Bone marrow (tissue), 2 donors: ENCODE measurements around the gene DMTF1.
"Not testable (repeated sequence)": the region's sequence is repeated elsewhere in the genome, so short reads cannot be mapped to it uniquely, and the experiment has no call there.

Experiments used
- DNase-seq, 2 donors: peaks; one replicate each; lab custom pipeline; 2025; lab: John Stamatoyannopoulos, UW

DMTF1 gene, protein sequence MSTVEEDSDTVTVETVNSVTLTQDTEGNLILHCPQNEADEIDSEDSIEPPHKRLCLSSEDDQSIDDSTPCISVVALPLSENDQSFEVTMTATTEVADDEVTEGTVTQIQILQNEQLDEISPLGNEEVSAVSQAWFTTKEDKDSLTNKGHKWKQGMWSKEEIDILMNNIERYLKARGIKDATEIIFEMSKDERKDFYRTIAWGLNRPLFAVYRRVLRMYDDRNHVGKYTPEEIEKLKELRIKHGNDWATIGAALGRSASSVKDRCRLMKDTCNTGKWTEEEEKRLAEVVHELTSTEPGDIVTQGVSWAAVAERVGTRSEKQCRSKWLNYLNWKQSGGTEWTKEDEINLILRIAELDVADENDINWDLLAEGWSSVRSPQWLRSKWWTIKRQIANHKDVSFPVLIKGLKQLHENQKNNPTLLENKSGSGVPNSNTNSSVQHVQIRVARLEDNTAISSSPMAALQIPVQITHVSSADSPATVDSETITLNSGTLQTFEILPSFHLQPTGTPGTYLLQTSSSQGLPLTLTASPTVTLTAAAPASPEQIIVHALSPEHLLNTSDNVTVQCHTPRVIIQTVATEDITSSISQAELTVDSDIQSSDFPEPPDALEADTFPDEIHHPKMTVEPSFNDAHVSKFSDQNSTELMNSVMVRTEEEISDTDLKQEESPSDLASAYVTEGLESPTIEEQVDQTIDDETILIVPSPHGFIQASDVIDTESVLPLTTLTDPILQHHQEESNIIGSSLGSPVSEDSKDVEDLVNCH

DNA sequence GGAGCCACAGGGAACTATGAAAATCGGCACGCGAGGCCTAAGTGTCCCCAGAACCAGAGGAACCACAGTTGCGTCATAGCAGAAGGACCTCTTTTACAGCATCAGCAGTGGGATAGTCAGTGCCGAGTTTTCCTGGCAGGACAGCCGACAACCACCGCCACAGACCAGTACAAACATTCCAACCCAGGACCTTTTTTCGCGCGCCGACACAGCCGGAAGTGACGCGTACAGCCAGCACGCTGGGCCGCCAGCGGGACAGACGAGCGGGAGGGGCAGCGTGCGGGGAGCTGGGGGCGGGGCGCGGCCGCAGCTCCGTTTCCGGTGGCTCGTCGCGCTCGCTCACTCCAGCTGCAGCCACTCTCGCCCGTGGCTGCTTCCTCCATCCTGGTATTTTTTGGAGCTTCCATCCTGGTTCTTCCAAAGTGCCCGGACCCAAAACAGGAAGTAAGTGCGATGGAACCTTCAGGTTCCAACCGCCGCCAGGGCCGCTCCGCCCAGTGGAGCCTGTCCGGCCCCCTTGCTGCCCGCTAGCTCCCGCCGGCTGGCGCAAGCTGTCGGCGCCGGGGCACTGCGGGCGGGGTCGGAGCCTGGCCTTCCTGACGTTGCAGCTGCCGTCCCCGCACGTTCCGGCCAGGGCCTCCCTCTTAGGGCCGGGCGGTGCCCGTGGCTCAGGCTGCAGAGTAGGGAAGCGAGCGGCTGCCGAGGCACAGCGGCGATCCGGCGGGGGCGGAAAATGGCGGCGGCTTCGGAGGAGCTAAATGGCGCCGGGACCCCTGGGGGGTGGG is at the start of gene DMTF1:
Gene DMTF1, plus strand, starts transcription at position 342 of the 785 bp plus-strand sequence. CDS start 12,489 bp downstream, outside the sequence.
- DNase-seq: peak; percentile 79 to 96

GRCh38 chr7:87105401-87105800 is 46.9 kb upstream of the DMTF1 start:
- no peak for DNase-seq

DNA sequence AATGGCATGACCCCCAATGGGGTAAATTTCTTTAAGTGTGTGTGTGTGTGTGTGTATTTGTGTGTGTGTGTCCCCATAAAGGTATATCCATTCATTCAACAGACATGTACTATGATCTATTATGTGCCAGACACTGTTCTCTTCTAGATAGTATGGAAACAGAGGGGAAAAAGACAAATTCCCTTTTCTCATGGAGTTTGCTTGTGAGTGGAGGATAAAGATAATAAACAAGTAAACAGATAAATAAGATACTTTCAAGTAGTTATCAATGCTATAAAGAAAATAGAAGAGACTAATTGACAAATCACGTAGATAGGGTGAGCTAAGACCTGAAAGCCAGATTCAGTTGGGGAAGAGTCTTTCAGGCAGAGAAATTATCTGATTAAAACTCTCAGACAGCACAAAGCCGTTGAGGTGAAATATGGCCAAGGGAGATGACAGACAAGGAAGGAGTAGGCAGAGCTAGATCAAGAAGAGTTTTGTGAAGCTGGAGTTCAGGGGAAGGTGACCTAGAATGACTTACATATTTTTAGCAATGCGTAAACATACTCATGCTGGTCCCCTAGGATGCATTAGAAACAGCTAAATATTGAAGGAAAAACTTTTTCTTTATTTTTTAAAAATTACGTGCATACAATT is 45.2 kb upstream of the DMTF1 start:
- no peak for DNase-seq

GRCh38 chr7:87107949-87108776 is 44.1 kb upstream of the DMTF1 start:
- DNase-seq: no peak

DNA sequence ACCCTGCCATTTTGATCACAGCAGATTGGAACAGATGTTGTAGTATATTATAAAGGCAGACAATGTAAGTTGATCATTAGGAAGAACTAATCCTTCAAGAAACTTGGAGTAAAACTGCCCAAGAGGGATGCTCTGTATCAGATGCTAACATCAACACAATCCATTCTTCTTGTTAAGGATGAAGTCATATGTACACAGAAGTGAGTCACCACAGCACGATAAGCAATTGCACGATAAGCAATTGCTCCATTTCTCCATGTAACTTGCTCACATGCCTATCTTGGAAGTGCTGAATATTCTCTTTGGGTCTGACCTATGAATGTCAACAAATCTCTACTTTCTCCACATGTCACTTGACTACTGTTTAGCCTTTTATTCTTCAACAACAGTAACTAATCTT is 41.5 kb upstream of the DMTF1 start:
- DNase-seq: no peak

DNA sequence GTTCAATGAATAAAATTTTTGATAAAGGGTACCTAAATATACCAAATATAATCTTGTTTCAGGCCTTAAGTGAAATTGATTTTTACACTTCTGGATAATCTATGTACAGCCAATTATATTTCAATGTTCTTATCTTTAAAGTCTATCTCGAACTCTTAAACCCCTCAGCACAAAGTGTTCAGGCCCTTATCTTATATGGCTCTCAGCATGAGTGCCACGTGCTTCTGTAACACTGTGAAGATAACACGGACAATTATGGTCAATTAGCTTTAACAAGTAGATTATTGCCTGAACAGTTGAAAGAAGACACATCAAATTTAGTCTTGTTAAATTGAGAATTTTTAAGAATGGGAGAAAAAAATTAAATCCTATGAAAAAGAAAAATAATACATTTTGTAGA is 40.4 kb upstream of the DMTF1 start:
- no peak for DNase-seq

- DNase-seq: no peak
Observed at GRCh38 chr7:87113077-87113476, 39.2 kb upstream of the DMTF1 start.

- DNase-seq: not testable (repeated sequence)
Observed at GRCh38 chr7:87113904-87114303, 38.3 kb upstream of the DMTF1 start.

DNA sequence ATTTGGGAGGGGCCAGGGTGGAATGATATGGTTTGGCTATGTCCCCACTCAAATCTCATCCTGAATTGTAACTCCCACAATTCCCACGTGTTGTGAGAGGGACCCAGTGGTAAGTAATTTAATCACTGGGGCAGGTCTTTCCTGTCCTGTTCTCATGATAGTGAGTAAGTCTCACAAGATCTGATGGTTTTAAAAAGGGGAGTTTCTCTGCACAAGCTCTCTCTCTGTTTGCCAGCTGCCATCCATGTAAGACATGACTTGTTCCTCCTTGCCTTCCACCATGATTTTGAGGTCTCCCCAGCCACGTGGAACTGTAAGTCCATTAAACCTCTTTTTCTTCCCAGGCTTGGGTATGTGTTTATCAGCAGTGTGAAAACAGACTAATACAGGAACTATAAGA is 36.5 kb upstream of the DMTF1 start:
- DNase-seq: not testable (repeated sequence)

GRCh38 chr7:87116315-87116714 is 35.9 kb upstream of the DMTF1 start:
- no peak for DNase-seq

DNA sequence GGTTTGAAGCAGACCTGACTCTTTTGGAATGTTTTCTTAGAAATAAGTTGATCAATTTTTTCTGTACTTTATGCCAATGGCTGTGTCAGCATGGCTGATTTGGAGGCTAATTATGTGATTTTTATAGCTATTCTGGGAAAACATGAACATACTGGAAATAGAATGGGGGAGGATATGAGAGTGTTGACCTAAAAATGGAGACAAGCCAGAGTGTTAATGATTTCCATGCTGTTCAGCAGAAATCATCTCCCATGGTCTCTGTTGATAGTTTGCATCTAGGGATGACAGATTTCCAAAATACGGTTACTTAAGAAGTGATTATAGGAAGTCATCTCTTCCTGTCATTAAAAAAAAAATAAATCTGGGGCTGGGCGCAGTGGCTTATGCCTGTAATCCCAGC is 32.7 kb upstream of the DMTF1 start:
- DNase-seq: no peak

DNA sequence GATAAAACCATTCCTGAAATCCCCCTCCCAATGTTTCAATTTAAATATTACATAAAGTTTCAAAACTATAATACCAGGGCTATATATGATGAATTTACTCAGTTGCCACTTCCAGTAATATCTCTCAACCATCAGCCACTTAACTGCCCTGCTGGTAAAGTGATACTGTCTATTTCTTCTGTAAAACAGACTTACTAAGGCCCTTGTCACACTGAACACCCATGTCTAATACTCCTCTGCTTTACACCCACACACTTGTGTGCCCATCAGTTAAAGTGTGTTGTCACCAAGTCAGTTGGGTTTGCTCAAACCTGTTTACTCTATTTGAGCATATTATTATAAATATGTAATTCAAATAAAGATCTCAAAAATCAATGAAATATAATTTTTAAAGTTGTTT is 29.1 kb upstream of the DMTF1 start:
- no peak for DNase-seq

DNA sequence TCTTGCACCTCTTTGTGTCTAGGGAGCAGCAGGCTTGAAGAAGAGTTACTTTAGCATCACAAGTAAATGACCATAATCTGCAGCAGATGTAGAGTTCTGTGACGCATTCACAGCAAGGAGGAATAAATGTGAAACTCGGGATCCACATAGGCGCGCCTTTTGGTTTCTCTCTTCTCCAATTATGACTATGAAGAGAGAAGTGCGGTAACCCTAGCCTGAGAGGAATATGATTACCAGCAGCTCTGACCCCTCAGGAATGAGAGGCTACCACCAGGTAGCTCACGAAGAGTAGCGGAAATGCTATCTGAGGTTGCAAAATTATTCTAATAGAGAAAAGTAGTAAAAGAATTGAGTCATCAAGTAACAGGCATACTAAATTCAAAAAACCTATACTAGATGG is 25.2 kb upstream of the DMTF1 start:
- no peak for DNase-seq

- DNase-seq: no peak
Observed at GRCh38 chr7:87128861-87129267, 23.4 kb upstream of the DMTF1 start.

DNA sequence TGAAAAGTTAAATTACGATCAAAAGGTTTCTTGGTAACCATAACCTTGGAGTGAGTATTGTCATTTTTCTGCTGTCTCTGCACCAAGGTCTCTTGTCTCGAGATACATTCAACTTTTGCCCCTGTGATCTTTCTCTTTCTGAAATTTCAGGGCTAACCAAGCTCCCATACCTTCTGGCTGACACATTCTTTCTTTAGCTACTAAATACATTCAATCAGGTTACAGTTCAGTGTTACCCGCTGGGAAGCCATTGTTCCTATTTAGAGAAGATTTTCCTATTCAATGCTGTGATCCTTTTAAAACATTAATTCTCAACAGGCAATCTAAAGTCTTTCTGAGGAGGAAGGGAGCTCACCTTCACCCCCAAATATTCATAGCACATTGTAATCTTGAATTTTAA is 22.9 kb upstream of the DMTF1 start:
- no peak for DNase-seq

DNA sequence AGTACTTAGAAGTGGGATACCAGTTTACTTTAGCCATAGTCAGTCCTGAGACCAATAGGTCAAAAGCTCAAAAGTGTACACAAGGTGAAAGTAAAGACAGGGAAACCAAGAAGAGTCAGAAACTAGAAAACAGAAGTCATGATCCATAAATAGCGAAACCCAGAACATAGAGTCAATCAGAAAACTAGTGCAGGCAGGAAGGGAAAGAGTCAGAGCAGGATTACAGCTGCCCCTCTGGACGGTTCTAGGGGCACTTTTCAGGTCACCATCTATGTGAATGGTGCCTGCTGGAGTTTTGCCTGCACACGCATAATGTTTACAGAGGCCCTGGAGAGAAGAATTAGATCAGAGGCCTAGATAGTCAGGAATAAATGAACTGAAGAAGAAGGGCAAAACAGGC is 22.4 kb upstream of the DMTF1 start:
- no peak for DNase-seq

DNA sequence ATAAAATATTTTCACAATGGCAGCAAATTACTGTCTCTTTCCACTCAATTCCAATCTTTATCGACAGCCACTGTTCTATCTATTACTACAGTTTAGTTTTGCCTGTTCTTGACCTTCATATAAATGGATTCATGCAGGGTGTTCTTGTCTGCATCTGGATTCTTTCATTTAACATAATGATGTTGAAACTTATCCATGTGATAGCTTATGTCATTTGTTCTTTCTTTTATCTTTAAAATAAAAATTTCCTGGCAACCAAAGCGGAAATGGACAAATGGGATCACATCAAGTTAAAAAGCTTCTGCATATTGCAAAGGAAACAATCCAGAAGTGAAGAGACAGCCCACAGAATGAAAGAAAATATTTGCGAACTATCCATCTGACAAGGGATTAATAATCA is 20.5 kb upstream of the DMTF1 start:
- no peak for DNase-seq

- DNase-seq: no peak
Observed at GRCh38 chr7:87137271-87137670, 15.0 kb upstream of the DMTF1 start.

DNA sequence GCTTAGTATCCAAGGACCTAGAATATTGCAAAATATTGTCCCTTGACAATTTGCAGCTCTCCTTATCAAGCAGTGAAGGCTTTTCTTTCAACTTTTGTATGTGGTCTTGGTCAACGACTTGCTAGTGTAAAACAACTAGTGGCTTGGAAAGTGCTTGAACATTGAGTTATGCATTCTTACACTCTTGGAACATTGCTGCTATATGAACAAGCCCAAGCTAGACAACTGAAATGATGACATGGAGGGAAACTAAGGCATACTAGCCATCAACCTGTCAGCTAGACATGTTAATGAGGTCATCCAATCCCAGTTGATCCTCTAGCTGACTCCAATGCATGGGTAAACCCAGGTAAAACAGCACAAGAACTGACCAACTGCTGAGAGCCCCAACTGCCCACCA is 12.7 kb upstream of the DMTF1 start:
- DNase-seq: no peak

DNA sequence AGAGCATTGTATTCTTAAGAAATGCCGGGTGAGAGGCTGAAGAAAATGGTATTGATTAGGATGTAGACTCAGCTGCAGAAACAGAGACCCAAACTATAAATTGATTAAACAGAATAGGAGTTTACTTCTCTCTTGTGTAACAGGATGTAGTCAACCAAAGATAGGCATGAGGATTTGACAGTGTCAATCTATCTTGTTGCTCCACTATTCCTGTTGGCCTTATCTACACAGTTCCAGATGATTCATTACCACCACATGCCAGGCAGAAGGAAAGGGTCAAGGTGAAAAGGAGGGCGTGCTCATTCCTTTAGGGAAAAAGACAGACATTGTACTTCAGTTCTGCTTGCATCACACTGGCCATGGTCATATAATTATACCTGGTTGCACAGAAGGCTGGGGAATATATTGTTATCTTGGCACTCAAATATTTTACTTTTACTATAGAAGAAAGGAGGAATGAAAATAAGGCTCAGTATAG is 11.9 kb upstream of the DMTF1 start:
- DNase-seq: no peak

DNA sequence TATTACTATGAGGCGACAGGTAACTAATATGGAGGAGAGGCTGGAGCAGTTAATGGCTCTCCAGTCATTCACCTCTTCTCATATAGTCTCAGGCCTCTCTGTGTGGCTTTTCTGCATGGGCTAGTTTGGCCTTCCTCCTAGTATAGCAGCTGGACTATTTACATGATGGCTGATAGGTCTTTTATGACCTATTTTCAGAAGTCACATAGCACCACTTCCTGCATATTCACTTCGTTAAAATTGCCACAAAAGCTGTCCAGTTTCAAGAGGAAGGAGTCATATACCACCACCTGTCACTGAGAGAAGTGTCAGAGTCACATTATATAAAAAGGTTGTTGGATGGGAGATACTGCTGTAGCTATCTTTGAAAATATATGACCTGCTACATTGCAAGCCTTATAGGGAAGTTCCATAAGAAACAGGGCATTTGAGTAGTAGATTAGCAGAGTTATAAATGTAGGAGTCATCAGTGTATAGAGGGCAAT is 8.0 kb upstream of the DMTF1 start:
- DNase-seq: no peak
